HCT116 (cell line): ENCODE data around the gene PRKAG2. TPM values are rescaled to one million over a fixed set of nuclear protein-coding genes. Genes with fewer than 3 reads are reported as not detected.

Experiments used
- ATAC-seq: fragments of 200-7000 bp; cut with Tn5 transposase; 2 replicates; pipeline ENCODE4 v1.9.1; 2020; ENCODE audit warnings: mild to moderate bottlenecking, moderate library complexity
- BruUV-seq: library from RNA; stranded (reverse); fragments of 400-500 nt; replicated peaks from 2 replicates; lab custom pipeline; 2021; lab: Mats Ljungman, UMichigan
- CTCF ChIA-PET: fragments of 300-600 bp; sonication (Branson Sonifier 250); formaldehyde crosslinking; loops from one replicate; lab custom pipeline; 2021; ENCODE audit warnings: antibody characterized with exemption; lab: Charles Lee
- POLR2A ChIA-PET: fragments of 300-600, 350-600 bp; sonication (Branson Sonifier 250); formaldehyde crosslinking; loops from one replicate; lab custom pipeline; 2021; ENCODE audit warnings: antibody characterized with exemption; lab: Charles Lee
- RAD21 ChIA-PET, 2 experiments: fragments of 300-600 bp; sonication (Branson Sonifier 250); formaldehyde crosslinking; loops; one replicate each; lab custom pipeline; 2023; ENCODE audit warnings: low total read pairs in 2 of 2; ENCODE audit not compliant: uncharacterized antibody in 2 of 2, unreplicated experiment in 2 of 2, low non-redundant PET in 1 of 2; lab: Charles Lee
- DNase-seq: peaks from one replicate; pipeline ENCODE4 v3.0.0-alpha.2; 2010; ENCODE audit warnings: low read depth, low spot score
- H2AFZ ChIP-seq: fragments of 200-600 bp; shearing (Covaris generic), sonication (generic); 2 replicates; pipeline ENCODE4 v1.6.1; 2017; ENCODE audit warnings: low read depth, mixed run types, mixed read lengths, antibody characterized with exemption, low read length; ENCODE audit not compliant: poor library complexity, severe bottlenecking
- H3K27ac ChIP-seq: 2 replicates; pipeline ENCODE4 v1.5.1; 2012; ENCODE audit warnings: low read depth, low read length
- H3K27me3 ChIP-seq: fragments of 200-600 bp; sonication (generic); 2 replicates; pipeline ENCODE4 v1.6.1; 2016; ENCODE audit warnings: mixed run types, low read length, mixed read lengths; ENCODE audit not compliant: insufficient read depth
- H3K36me3 ChIP-seq, 2 experiments: fragments of 200-500 bp in 1 of 2; fragments of 200-600 bp in 1 of 2; sonication (Bioruptor generic) in 1 of 2; sonication (generic) in 1 of 2; 2 replicates each; pipeline versions ENCODE4 v1.5.1 to v1.6.1; 2014 to 2016; ENCODE audit warnings: low read length in 2 of 2, inconsistent platforms in 1 of 2, mixed read lengths in 1 of 2, mixed run types in 1 of 2; ENCODE audit not compliant: insufficient read depth in 2 of 2, control insufficient read depth in 1 of 2
- H3K4me1 ChIP-seq, 2 experiments: fragments of 200-600 bp in 1 of 2; sonication (generic) in 1 of 2; 2 replicates each; pipeline versions ENCODE4 v1.5.1 to v1.6.1; 2012 to 2017; ENCODE audit warnings: low read length in 2 of 2, inconsistent platforms in 1 of 2, mild to moderate bottlenecking in 1 of 2, mixed read lengths in 1 of 2, mixed run types in 1 of 2, moderate library complexity in 1 of 2; ENCODE audit not compliant: insufficient read depth in 2 of 2, control insufficient read depth in 1 of 2
- H3K4me2 ChIP-seq: fragments of 200-600 bp; sonication (generic); 2 replicates; pipeline ENCODE4 v1.6.1; 2017; ENCODE audit warnings: mixed run types, low read length, mixed read lengths
- H3K4me3 ChIP-seq, 2 experiments: fragments of 200-600 bp in 1 of 2; sonication (generic) in 1 of 2; replicated peaks in 1 of 2; 2 replicates each; pipeline ENCODE4 v1.5.1; 2011 to 2016; ENCODE audit warnings: low read length in 2 of 2, control low read depth in 1 of 2, low read depth in 1 of 2, mild to moderate bottlenecking in 1 of 2, mixed read lengths in 1 of 2, mixed run types in 1 of 2
- H3K79me2 ChIP-seq: fragments of 200-600 bp; sonication (generic); 2 replicates; pipeline ENCODE4 v1.6.1; 2017; ENCODE audit warnings: mild to moderate bottlenecking, mixed run types, low read length, moderate library complexity, mixed read lengths; ENCODE audit not compliant: insufficient read depth
- H3K9ac ChIP-seq: fragments of 200-600 bp; sonication (generic); 2 replicates; pipeline ENCODE4 v1.6.1; 2016; ENCODE audit warnings: low read length, mixed read lengths
- H3K9me2 ChIP-seq: fragments of 200-600 bp; sonication (generic), shearing (Covaris generic); 2 replicates; pipeline ENCODE4 v1.6.1; 2017; ENCODE audit warnings: mixed run types, mild to moderate bottlenecking, moderate library complexity; ENCODE audit not compliant: insufficient read depth
- H3K9me3 ChIP-seq, 2 experiments: fragments of 200-500 bp in 1 of 2; fragments of 200-600 bp in 1 of 2; sonication (Bioruptor generic) in 1 of 2; sonication (generic) in 1 of 2; 2 replicates each; pipeline ENCODE4 v1.6.1; 2014 to 2017; ENCODE audit warnings: low read length in 2 of 2, mixed read lengths in 2 of 2, inconsistent platforms in 1 of 2, low read depth in 1 of 2, mild to moderate bottlenecking in 1 of 2, mixed run types in 1 of 2, moderate library complexity in 1 of 2; ENCODE audit not compliant: control insufficient read depth in 1 of 2, insufficient read depth in 1 of 2
- H4K20me1 ChIP-seq: fragments of 200-600 bp; sonication (generic), shearing (Covaris generic); 2 replicates; pipeline ENCODE4 v1.6.1; 2017; ENCODE audit warnings: mixed run types, mild to moderate bottlenecking, moderate library complexity; ENCODE audit not compliant: insufficient read depth
- ATF3 ChIP-seq: IDR thresholded peaks from 2 replicates; pipeline ENCODE4 v1.6.1; 2012
- CBX3 ChIP-seq: IDR thresholded peaks from 2 replicates; pipeline ENCODE4 v1.6.1; 2012; ENCODE audit warnings: low read depth
- CEBPB ChIP-seq: IDR thresholded peaks from 2 replicates; pipeline ENCODE4 v1.6.1; 2012; ENCODE audit warnings: low read depth
- EGR1 ChIP-seq: IDR thresholded peaks from 2 replicates; pipeline ENCODE4 v1.6.1; 2012; ENCODE audit warnings: low read depth
- ELF1 ChIP-seq: IDR thresholded peaks from 2 replicates; pipeline ENCODE4 v1.6.1; 2012; ENCODE audit warnings: low read depth, borderline replicate concordance
- EZH2 ChIP-seq: fragments of 200-600 bp; sonication (generic); IDR thresholded peaks from 2 replicates; pipeline ENCODE4 v1.6.1; 2017; ENCODE audit warnings: antibody characterized with exemption, mixed run types
- FOSL1 ChIP-seq: IDR thresholded peaks from 2 replicates; pipeline ENCODE4 v1.6.1; 2012; ENCODE audit warnings: low read depth
- JUND ChIP-seq: IDR thresholded peaks from 2 replicates; pipeline ENCODE4 v1.6.1; 2012
- MAX ChIP-seq: IDR thresholded peaks from 2 replicates; pipeline ENCODE4 v1.6.1; 2012
- POLR2A ChIP-seq: IDR thresholded peaks from 2 replicates; pipeline ENCODE4 v1.7.0; 2011; ENCODE audit warnings: borderline replicate concordance; ENCODE audit not compliant: insufficient read depth, insufficient read length; ENCODE audit errors: extremely low read depth
- POLR2AphosphoS5 ChIP-seq: IDR thresholded peaks from 2 replicates; pipeline ENCODE4 v1.6.1; 2011; ENCODE audit warnings: mild to moderate bottlenecking, low read depth, low read length, moderate library complexity
- RAD21 ChIP-seq: IDR thresholded peaks from 2 replicates; pipeline ENCODE4 v1.6.1; 2012; ENCODE audit warnings: low read depth, mild to moderate bottlenecking
- SIN3A ChIP-seq: IDR thresholded peaks from 2 replicates; pipeline ENCODE4 v1.6.1; 2012; ENCODE audit warnings: low read depth
- SP1 ChIP-seq: IDR thresholded peaks from 2 replicates; pipeline ENCODE4 v1.6.1; 2012; ENCODE audit warnings: low read depth
- SRF ChIP-seq: IDR thresholded peaks from 2 replicates; pipeline ENCODE4 v1.6.1; 2012; ENCODE audit warnings: low read depth
- TCF7L2 ChIP-seq: IDR thresholded peaks from 2 replicates; pipeline ENCODE4 v1.7.0; 2011; ENCODE audit warnings: borderline replicate concordance, inconsistent platforms; ENCODE audit not compliant: insufficient read depth, insufficient read length; ENCODE audit errors: extremely low read depth
- YY1 ChIP-seq: IDR thresholded peaks from 2 replicates; pipeline ENCODE4 v1.6.1; 2011; ENCODE audit warnings: low read length, low read depth, moderate library complexity, mild to moderate bottlenecking; ENCODE audit not compliant: insufficient replicate concordance; ENCODE audit errors: extremely low read depth
- ZFX ChIP-seq: fragments of 450-650 bp; IDR thresholded peaks from 2 replicates; pipeline ENCODE4 v1.6.1; 2017
- ZNF274 ChIP-seq: fragments of 200-500 bp; sonication (Bioruptor generic); IDR thresholded peaks from 2 replicates; pipeline ENCODE4 v1.6.1; 2014; ENCODE audit warnings: mild to moderate bottlenecking, low read depth, low read length, inconsistent platforms
- intact Hi-C: fragments of 100-400 bp; cut with micrococcal nuclease; formaldehyde crosslinking; loops from 2 replicates; pipeline ENCODE4 v1.10.0; 2022
- total RNA-seq: library from RNA; stranded (reverse); gene quantifications from one replicate; pipeline ENCODE4 v1.2.1, GENCODE V29; 2021; ENCODE audit not compliant: unreplicated experiment
- TF ChIP-seq, protein P1 (sequence below): IDR thresholded peaks from 2 replicates; pipeline ENCODE4 v1.6.1; 2012; ENCODE audit warnings: low read depth

Gene PRKAG2
- total RNA-seq, 1 experiment from 2014 or later: 23.6 TPM

- Histone ChIP-seq H3K4me1 (no peaks in the 10 kb centered on the region), H3K27me3 (no peaks in the 10 kb centered on the region), H3K9me2 (no peaks in the 10 kb centered on the region), H3K79me2 (no peaks in the 10 kb centered on the region), H3K27ac (no peak overlapping the region), H3K36me3 (no peaks in the 10 kb centered on the region), H3K9ac (no peak overlapping the region), H2AFZ (no peak overlapping the region), H3K4me2 (no peak overlapping the region), H4K20me1 (no peaks in the 10 kb centered on the region), H3K9me3 (no peaks in the 10 kb centered on the region), H3K4me3 (no peak overlapping the region)
- ChIA-PET CTCF (no interaction called here), RAD21 (no interaction called here), POLR2A (no interaction called here)
- TF ChIP-seq POLR2AphosphoS5 (no peak), RAD21 (no peak), ATF3 (no peak), ZNF274 (no peak), FOSL1 (no peak), JUND (no peak), SP1 (no peak), ELF1 (no peak), MAX (no peak), CBX3 (no peak), SIN3A (no peak), EZH2 (no peak), EGR1 (no peak), CEBPB (no peak), SRF (no peak), YY1 (no peak), TCF7L2 (no peak), POLR2A (no peak), ZFX (no peak)
- TF ChIP-seq, protein P1, sequence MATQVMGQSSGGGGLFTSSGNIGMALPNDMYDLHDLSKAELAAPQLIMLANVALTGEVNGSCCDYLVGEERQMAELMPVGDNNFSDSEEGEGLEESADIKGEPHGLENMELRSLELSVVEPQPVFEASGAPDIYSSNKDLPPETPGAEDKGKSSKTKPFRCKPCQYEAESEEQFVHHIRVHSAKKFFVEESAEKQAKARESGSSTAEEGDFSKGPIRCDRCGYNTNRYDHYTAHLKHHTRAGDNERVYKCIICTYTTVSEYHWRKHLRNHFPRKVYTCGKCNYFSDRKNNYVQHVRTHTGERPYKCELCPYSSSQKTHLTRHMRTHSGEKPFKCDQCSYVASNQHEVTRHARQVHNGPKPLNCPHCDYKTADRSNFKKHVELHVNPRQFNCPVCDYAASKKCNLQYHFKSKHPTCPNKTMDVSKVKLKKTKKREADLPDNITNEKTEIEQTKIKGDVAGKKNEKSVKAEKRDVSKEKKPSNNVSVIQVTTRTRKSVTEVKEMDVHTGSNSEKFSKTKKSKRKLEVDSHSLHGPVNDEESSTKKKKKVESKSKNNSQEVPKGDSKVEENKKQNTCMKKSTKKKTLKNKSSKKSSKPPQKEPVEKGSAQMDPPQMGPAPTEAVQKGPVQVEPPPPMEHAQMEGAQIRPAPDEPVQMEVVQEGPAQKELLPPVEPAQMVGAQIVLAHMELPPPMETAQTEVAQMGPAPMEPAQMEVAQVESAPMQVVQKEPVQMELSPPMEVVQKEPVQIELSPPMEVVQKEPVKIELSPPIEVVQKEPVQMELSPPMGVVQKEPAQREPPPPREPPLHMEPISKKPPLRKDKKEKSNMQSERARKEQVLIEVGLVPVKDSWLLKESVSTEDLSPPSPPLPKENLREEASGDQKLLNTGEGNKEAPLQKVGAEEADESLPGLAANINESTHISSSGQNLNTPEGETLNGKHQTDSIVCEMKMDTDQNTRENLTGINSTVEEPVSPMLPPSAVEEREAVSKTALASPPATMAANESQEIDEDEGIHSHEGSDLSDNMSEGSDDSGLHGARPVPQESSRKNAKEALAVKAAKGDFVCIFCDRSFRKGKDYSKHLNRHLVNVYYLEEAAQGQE: no peak
- DNase-seq: no peak
- no peak for ATAC-seq
- no TSS peak for BruUV-seq
- intact Hi-C loops: no loop called here
Observed at GRCh38 chr7:151839451-151839921, 37.4 kb downstream of the PRKAG2 start.
